GM13976 (cell line): ENCODE data around the gene MSANTD1.

Experiments
- DNase-seq: peaks from one replicate; pipeline ENCODE4 v3.0.0; 2012; ENCODE audit warnings: low spot score
- CTCF ChIP-seq: IDR thresholded peaks from 2 replicates; pipeline ENCODE4 v1.5.1; 2012; ENCODE audit warnings: borderline replicate concordance, mild to moderate bottlenecking; ENCODE audit not compliant: insufficient read depth; ENCODE audit errors: extremely low read depth, missing control alignments, control extremely low read depth
- in situ Hi-C: fragments of 300-500 bp; cut with MboI; formaldehyde crosslinking; loops from one replicate; pipeline ENCODE4 v1.12.0; 2022; ENCODE audit warnings: low sequenced_read_pairs, mixed read lengths, inconsistent platforms; ENCODE audit not compliant: unreplicated experiment

MSANTD1 gene

GRCh38 chr4:3221184-3221494 is 27.8 kb upstream of the MSANTD1 start:
- in situ Hi-C loops = no loop called here
- DNase-seq = no peak
- no peak for TF ChIP-seq CTCF

GRCh38 chr4:3221996-3222395 is 27.0 kb upstream of the MSANTD1 start:
- DNase-seq = no peak
- TF ChIP-seq CTCF = no peak
- in situ Hi-C loops = no loop called here

GRCh38 chr4:3223346-3223745 is 25.6 kb upstream of the MSANTD1 start:
- in situ Hi-C loops = no loop called here
- TF ChIP-seq CTCF = no peak
- DNase-seq = no peak

GRCh38 chr4:3223956-3224748 is 24.8 kb upstream of the MSANTD1 start:
- in situ Hi-C loops = no loop called here
- DNase-seq = no peak
- no peak for TF ChIP-seq CTCF

- in situ Hi-C loops = no loop called here
- DNase-seq = no peak
- TF ChIP-seq CTCF = no peak
Measured at GRCh38 chr4:3225071-3225850, 23.7 kb upstream of the MSANTD1 start.

- TF ChIP-seq CTCF = no peak
- no peak for DNase-seq
- in situ Hi-C loops = no loop called here
Measured at GRCh38 chr4:3225936-3226335, 23.0 kb upstream of the MSANTD1 start.
